Raji (cell line): ENCODE data around the gene GALNT9.

Experiments
- POLR2A ChIP-seq: IDR thresholded peaks from 2 replicates; pipeline ENCODE4 v1.6.1; 2011; ENCODE audit warnings: low read depth, low read length, control low read depth; ENCODE audit not compliant: insufficient read depth

GALNT9 gene

DNA sequence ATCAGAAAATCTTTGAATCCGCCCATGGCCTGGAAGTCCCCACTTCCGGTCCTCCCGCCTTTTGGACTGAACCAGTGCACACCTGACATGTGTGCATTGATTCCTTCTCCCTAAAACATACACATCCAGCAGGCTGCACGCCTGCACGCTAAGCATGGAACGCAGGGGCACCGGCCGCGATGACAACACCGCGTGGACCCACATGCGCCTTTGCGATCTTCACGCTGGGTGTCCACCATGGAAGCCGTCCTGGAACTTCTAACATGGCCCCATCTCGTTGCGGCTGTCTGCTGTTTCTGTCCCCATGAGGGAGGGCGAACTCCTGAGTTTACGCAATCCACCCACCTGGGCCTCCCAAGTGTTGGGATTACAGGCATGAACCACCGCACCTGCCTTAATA, 73.7 kb downstream of the GALNT9 start:
- TF ChIP-seq POLR2A = no peak

DNA sequence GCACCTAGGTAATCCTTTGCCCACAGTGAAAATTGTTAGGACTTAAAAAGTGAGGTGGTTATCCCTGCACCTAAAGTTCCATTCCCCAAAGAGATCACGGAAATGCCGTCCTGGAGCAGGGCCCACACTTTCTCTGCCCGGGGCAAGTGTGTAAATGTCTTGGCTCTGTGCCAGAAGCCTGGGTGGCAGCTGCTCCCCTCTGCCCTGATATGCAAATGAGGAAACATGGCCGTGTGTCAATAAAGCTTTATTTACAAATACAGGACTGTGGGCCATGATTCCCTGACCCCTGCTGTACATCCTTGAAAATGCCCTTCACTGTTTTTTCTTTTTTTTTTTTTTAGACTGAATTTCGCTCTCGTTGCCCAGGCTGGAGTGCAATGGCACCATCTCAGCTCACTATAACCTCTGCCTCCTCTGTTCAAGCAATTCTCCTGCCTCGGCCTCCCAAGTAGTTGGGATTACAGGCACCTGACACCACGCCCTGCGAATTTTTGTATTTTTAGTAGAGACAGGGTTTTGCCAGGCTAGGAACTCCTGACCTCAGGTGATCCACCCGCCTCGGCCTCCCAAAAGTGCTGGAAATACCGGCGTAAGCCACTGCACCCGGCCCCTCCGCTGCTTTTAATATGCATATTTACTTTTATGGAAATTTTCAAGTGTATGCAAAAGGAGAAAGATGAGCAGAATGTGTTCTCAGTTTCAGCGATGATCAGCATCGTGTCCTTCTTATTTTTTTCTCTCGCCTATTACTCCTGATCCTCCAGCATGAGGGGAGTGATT, 75.5 kb downstream of the GALNT9 start:
- no peak for TF ChIP-seq POLR2A

DNA sequence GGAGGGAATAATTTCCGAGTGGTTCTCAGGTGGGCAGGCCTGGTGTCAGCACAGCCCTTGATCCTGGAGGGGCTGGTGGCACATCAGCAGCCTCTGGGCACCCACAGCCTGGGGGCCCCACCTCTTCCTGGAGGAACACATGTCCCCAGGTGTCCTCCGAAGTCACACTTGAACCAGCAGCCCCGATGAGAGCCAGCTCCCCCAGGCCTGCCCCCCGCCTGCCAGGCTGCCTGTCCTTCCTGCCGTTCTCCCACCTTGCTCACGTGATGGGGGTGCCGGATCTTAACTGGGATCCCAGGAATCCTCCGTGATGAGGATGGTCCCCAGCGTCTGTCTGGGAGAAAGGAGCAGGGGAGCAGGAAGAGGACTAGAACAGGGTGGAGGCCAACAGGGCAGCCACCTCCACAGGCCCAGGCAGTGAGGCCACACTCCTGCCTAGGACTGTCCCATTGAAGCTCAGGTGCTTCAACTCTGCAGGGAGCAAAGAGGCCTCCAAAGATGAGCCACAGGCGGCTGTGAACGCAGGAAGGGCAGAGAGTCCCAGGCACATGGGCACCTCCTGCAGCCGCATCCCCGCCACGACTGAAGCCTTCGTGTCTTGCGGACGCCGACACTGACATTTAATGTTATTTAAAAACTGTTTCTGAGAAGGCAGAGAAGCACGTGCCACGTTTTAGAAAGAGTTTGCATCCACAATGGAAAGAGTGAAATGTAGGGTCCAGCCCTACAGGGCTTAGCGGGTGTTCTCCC, 77.5 kb downstream of the GALNT9 start:
- TF ChIP-seq POLR2A = no peak

DNA sequence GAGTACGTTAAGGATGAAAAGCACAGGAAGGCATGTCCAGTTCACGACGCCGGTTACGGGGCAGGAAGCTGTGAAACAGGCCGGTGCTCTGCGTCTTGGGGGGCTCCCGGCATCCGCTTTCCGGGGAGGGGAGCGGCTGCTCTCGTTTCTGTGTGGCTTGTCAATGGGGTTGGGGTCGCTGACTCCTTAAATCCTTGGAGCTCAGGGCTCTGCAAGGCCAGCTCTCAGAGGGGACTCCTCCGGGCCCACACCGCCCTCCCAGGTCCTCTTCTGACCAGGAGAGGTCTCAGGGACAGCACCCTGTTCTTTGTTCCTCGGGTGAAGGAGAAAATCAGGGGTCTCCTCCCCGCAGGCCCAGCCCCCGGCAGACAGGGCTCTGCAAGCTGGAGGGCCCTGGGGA, 78.1 kb downstream of the GALNT9 start:
- TF ChIP-seq POLR2A = no peak

DNA sequence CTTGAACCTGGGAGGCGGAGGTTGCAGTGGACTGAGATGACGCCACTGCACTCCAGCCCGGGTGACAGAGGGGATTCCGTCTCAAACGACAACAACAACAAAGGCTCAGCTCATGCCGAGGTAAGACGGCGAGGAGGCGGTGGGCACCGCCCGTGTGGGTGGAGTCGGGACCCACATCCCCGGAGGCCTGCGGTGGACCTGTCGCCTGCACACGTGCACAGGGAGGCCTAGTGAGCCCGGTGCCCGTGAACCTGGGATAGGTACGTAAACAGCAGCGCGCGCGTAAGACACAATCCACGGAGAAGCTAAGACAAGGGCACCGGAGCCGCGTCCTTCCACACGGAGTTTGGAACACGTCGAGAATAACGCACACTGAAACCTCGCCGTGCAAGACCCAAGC, 78.7 kb downstream of the GALNT9 start:
- no peak for TF ChIP-seq POLR2A

DNA sequence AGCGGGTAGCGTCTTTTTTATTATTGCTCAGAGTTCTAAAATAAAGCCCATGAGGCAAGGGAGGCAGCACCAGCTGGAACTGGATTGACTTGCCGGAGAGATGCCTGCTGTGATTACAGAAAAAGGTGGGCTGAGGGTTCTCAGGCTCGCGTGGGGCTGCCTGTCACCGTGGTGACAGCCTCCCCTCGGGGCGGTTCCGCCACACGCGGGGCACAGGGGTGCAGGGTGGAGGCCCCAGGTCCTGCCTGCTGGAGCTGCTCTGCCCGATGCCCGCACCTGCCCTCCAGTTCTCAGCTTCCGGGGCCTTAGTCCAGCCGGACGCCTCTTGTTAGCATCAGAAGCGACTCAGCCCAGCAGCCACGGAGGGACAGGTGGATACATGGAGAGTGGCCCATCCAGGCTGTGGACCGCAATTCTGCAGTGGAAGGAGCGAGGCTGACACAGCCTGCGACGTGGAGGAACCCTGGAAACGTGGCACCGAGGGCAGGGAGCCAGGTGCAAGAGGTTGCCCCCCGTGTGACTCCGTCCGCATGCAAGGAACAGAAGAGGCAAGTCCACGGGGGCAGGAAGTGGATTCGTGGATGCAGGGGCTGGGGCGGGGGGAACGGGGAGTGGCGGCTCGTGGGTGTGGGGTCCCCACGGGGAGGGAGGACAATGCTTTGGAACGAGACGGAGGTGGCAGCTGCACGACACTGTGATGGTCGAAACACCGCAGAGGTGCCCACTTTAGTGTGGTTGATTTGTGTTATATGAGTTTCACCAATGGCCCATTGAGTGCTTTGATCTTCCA, 79.5 kb downstream of the GALNT9 start:
- no peak for TF ChIP-seq POLR2A

DNA sequence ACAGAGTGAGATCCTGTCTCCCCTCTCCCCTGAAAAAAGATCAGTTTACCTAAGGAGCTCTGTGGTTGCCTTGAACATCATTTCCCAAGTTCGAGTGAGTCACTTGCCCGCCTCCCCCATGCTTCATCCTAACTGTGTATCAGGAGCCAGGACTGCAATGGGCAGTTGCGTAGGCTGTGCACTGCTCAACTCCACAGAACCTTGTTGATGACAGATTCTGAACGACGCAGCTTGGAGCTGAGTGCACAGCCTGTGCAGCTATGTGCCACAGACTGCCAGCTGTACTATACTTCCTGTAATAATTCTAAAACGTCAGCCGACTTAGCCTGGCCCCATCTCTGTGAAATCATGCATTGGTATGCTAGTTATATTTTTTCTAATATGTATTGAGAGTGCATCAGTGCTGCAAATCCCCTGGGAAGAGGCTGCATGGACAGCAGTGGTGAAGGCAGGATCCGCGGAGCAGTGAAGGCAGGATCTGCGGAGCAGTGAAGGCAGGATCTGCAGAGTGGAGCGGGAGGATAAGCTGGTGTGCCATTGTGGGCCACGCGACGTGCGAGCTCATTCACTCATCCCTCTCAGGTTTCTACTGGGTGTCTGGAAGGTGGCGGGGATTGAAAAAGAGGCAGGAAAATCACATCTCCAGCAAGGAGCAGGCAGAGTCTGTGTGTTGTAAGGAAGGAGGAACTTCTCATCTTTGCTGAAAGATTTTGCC, 80.8 kb downstream of the GALNT9 start:
- TF ChIP-seq POLR2A = no peak

DNA sequence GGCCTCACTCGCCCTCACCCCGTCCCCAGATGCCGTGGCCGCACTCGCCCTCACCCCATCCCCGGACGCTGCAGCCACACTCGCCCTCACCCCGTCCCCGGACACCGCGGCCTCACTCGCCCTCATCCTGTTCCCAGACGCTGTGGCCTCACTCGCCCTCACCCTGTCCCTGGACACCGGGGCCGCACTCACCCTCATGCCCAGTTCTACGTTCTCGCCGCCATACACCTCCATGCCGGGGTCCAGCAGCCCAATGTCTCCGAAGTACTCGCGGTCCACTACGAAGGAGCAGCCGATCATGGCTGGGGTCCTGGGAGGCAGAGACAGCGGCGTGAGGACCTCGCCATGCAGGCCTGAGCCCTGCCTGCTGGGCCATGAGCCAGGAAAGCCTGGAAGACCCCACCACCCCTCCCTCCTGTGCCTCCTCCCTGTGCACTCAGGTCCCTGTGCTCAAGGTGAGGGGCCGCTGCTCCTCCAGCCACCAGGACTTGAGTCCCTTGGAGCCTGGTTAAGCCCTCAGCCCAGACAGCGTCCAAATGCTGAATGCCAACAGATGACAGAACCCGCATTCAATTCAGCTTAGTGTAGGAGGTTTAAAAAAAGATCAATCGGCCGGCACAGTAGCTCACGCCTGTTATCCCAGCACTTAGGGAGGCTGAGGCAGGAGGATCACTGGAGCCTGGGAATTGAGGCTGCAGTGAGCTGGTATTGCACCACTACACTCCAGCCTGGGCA, 81.5 kb downstream of the GALNT9 start:
- TF ChIP-seq POLR2A = no peak

DNA sequence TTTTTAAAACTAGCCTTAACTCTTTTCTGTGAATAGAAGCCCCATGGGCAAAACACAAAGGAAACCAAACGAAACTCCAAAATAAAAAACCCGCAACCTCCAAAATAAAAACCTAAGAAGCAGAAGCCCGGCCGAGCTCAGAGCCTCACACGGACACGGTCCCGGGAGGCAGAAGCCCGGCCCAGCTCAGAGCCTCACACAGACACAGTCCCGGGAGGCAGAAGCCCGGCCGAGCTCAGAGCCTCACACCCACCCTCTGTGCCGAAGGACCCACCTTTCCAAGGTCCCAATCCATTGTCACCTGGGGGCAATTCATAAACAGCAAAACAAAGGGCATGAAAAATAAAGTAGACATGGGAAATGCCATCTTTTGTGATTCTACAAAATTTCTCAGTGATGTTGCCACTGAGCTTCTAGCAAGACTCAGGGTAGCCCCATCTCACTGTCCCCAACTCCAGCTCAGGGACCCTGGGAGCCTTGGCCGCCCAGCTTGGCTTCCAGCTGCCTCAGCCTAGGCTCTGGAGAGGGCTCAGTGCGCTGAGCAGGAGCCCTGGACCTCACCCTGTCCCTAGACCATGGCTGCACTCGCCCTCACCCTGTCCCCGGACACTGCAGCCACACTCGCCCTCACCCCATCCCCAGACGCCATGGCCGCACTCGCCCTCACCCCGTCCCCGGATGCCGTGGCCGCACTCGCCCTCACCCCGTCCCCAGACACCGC, 82.2 kb downstream of the GALNT9 start:
- no peak for TF ChIP-seq POLR2A

DNA sequence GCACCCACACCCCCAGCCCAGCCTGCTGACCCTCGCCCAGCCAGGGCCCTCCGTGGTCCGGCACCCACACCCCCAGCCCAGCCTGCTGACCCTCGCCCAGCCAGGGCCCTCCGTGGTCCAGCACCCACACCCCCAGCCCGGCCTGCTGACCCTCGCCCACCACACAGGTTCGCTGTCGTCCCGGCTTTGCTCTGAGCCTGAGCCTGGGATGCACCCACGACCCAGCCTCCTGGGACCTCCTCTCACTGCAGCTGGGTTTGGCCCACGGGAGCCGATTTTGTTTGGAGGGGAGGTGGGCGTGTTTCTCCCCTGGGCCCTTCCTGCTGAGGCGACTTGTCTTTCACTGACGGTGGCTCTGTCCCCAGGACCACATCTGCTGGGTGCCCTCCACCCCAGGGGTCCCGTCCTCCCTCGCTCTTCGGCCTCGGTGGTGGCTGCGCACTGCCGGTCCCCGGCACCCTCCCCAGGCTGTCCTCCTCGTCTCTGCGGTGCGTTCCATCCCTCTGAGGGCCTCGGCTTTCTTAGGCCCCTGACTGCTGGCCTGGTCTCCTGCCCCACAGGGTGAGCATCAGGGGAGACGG, 83.8 kb downstream of the GALNT9 start:
- TF ChIP-seq POLR2A = no peak

DNA sequence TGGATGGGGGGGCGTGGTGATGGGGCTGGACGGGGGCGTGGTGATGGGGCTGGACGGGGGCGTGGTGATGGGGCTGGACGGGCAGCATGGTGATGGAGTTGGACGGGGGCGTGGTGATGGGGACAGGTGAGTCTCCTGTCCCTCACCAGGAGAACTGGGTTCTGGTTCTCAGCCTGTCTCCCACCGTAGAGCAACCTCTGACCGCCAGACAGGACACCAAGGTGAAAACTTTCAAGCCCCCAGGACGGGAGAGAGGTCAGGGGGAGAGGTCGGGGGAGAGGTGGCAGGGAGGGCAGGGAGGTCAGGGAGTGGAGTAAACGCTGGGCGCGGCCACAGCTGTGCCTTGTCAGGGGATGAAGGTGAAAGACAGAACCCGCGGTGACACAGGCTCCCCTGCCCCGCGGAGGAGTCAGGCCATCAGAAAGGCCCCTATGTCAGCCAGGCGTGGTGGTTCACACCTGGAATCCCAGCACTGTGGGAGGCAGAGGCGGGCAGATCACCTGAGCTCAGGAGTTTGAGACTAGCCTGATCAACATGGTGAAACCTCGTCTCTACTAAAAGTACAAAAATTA, 84.6 kb downstream of the GALNT9 start:
- TF ChIP-seq POLR2A = no peak

DNA sequence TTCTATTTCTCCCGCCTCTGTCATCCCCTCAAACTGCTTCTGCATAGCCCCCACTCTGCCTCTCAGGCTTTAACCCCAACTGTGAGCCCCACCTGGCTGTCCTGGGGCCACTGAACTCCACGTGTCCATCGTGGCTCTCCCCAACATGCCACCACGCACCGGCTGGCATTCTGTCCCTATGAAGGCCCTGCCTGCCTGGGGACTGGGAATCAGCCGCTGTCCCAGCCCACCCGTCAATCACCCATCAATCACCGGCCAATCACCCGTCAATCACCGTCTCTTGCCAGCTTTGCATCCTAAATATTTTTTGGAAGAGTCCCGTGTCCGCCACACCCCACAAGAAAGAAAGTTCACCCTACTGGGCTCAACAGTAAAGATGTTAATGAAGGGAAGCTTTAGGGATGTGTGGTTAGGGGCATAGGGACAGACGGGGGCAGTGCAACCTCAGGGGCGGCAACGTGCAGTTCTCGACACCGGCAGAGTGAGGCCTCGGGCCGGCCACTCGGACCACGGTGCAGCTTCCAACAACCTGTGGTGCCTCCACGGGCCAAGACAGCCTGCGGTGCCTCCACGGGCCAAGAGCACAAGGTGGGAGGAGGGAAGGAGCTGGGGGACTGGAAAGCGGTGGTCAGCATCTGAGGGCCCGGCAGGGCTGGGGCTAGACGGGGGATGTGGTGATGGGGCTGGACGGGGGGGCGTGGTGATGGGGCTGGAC, 85.6 kb downstream of the GALNT9 start:
- no peak for TF ChIP-seq POLR2A
